HG02943 (cell line): Measurements from ENCODE around the gene LONRF2.

Experiments used
- ATAC-seq: cut with Tn5 transposase; IDR thresholded peaks from one replicate; pipeline ENCODE4 v1.9.1; 2021; ENCODE audit warnings: mild to moderate bottlenecking, low read depth, moderate library complexity; ENCODE audit not compliant: unreplicated experiment

LONRF2 gene

GRCh38 chr2:100239486-100240210, 82.7 kb downstream of the LONRF2 start:
- no peak for ATAC-seq

GRCh38 chr2:100238471-100238870, 83.8 kb downstream of the LONRF2 start:
- ATAC-seq = no peak

GRCh38 chr2:100237770-100238169, 84.5 kb downstream of the LONRF2 start:
- ATAC-seq = no peak

GRCh38 chr2:100237163-100237562, 85.1 kb downstream of the LONRF2 start:
- no peak for ATAC-seq

- no peak for ATAC-seq
Observed at GRCh38 chr2:100236166-100236565, 86.1 kb downstream of the LONRF2 start.

GRCh38 chr2:100235581-100235980, 86.7 kb downstream of the LONRF2 start:
- no peak for ATAC-seq

- ATAC-seq = peak; percentile 93
Observed at GRCh38 chr2:100235098-100235497, 87.2 kb downstream of the LONRF2 start.

- no peak for ATAC-seq
Observed at GRCh38 chr2:100234141-100234540, 88.2 kb downstream of the LONRF2 start.

- ATAC-seq = no peak
Observed at GRCh38 chr2:100233061-100233460, 89.2 kb downstream of the LONRF2 start.

- no peak for ATAC-seq
Observed at GRCh38 chr2:100230754-100231153, 91.5 kb downstream of the LONRF2 start.

GRCh38 chr2:100228967-100229366, 93.3 kb downstream of the LONRF2 start:
- ATAC-seq = no peak

GRCh38 chr2:100228415-100228814, 93.9 kb downstream of the LONRF2 start:
- no peak for ATAC-seq

GRCh38 chr2:100224988-100225710, 97.2 kb downstream of the LONRF2 start:
- ATAC-seq = no peak

- ATAC-seq = no peak
Observed at GRCh38 chr2:100223502-100223901, 98.8 kb downstream of the LONRF2 start.
